HepG2 (cell line): ENCODE measurements around the gene RYR2. TPM values are rescaled to one million over a fixed set of nuclear protein-coding genes. Genes with fewer than 3 reads are reported as not detected.

ENCODE experiments used
- ATAC-seq: fragments of 200-7000 bp; cut with Tn5 transposase; 3 replicates; pipeline ENCODE4 v1.9.1; 2020; ENCODE audit warnings: mild to moderate bottlenecking, moderate library complexity
- BruUV-seq: library from RNA; stranded (reverse); fragments of 400-500 nt; replicated peaks from 2 replicates; lab custom pipeline; 2021; lab: Mats Ljungman, UMichigan
- CTCF ChIA-PET: fragments of 300-600 bp; formaldehyde crosslinking; extraction: SDS; loops from one replicate; lab custom pipeline; 2021; ENCODE audit warnings: low total read pairs, inconsistent platforms, low intra/inter-chr PET ratio; lab: Yijun Ruan, JAX
- POLR2A ChIA-PET: fragments of 350-600 bp; sonication (Branson Sonifier 250); formaldehyde crosslinking; loops from one replicate; lab custom pipeline; 2020; ENCODE audit warnings: antibody characterized with exemption, inconsistent platforms; lab: Yijun Ruan, JAX
- DNase-seq: peaks from one replicate; pipeline ENCODE4 v3.0.0-alpha.2; 2015; ENCODE audit warnings: low spot score
- FAIRE-seq: peaks from 3 replicates; lab custom pipeline; 2011; peaks lifted over from hg19 to GRCh38; lab: Jason Lieb, UNC
- H2AFZ ChIP-seq: one replicate; pipeline ENCODE4 v1.6.1; 2011; ENCODE audit warnings: low read length, inconsistent platforms
- H3K27ac ChIP-seq: fragments of 300-600 bp; 3 replicates; pipeline ENCODE4 v1.8.0; 2011; ENCODE audit warnings: mixed run types, mild to moderate bottlenecking, mixed read lengths, low read length, inconsistent platforms; ENCODE audit not compliant: insufficient read depth; ENCODE audit errors: extremely low read length
- H3K27me3 ChIP-seq, 2 experiments: fragments of 200-600 bp in 1 of 2; 2 replicates in 1 of 2; 3 replicates in 1 of 2; pipeline versions ENCODE4 v1.6.0 to v1.8.0; 2011; ENCODE audit warnings: low read length in 2 of 2, mild to moderate bottlenecking in 2 of 2, moderate library complexity in 2 of 2, inconsistent platforms in 1 of 2; ENCODE audit not compliant: insufficient read depth in 2 of 2, control insufficient read depth in 1 of 2
- H3K36me3 ChIP-seq, 2 experiments: fragments of 200-600 bp in 1 of 2; replicated peaks in 1 of 2; 2 replicates in 1 of 2; 3 replicates in 1 of 2; pipeline versions ENCODE4 v1.5.1 to v1.8.0; 2011; ENCODE audit warnings: low read length in 2 of 2, inconsistent platforms in 1 of 2; ENCODE audit not compliant: insufficient read depth in 2 of 2, control insufficient read depth in 1 of 2
- H3K4me1 ChIP-seq: 2 replicates; pipeline ENCODE4 v1.5.1; 2012; ENCODE audit warnings: low read length, inconsistent platforms; ENCODE audit not compliant: insufficient read depth
- H3K4me2 ChIP-seq: 2 replicates; pipeline ENCODE4 v1.6.0; 2011; ENCODE audit warnings: low read depth, low read length, inconsistent platforms
- H3K4me3 ChIP-seq, 3 experiments: fragments of 200-600 bp in 1 of 3; sonication (generic), shearing (Covaris generic) in 1 of 3; replicated peaks in 1 of 3; 2 replicates each; pipeline ENCODE4 v1.5.1; 2011 to 2016; ENCODE audit warnings: low read length in 3 of 3, inconsistent platforms in 2 of 3, low read depth in 2 of 3, mild to moderate bottlenecking in 2 of 3, control low read depth in 1 of 3, mixed read lengths in 1 of 3; ENCODE audit not compliant: insufficient read depth in 1 of 3
- H3K79me2 ChIP-seq: one replicate; pipeline ENCODE4 v1.6.1; 2011; ENCODE audit warnings: low read length, inconsistent platforms; ENCODE audit not compliant: insufficient read depth
- H3K9ac ChIP-seq: 2 replicates; pipeline ENCODE4 v1.6.0; 2011; ENCODE audit warnings: mild to moderate bottlenecking, low read depth, low read length, inconsistent platforms; ENCODE audit not compliant: insufficient read depth
- H3K9me3 ChIP-seq: 2 replicates; pipeline ENCODE4 v1.5.1; 2012; ENCODE audit warnings: mild to moderate bottlenecking, low read length
- H4K20me1 ChIP-seq: 2 replicates; pipeline ENCODE4 v1.6.0; 2011; ENCODE audit warnings: inconsistent platforms, mild to moderate bottlenecking, low read length, moderate library complexity; ENCODE audit not compliant: insufficient read depth
- AHDC1 ChIP-seq: sonication (generic); formaldehyde crosslinking; IDR thresholded peaks from 2 replicates; pipeline ENCODE4 v1.5.1; 2020; ENCODE audit warnings: mild to moderate bottlenecking, missing genetic modification reagents, borderline replicate concordance
- CHD2 ChIP-seq: IDR thresholded peaks from 2 replicates; pipeline ENCODE4 v1.6.1; 2011; ENCODE audit warnings: low read depth, low read length, improper control_type of control experiment
- HNRNPH1 ChIP-seq: fragments of 200-400 bp; formaldehyde crosslinking; optimal IDR thresholded peaks from 2 replicates; pipeline ENCODE3; 2017; ENCODE audit warnings: mild to moderate bottlenecking, low read depth, low read length
- PAX8 ChIP-seq: sonication (generic); formaldehyde crosslinking; IDR thresholded peaks from 2 replicates; pipeline ENCODE4 v1.8.0; 2022; ENCODE audit warnings: mild to moderate bottlenecking, missing genetic modification reagents, borderline replicate concordance
- ZNF121 ChIP-seq: sonication (generic); formaldehyde crosslinking; IDR thresholded peaks from 2 replicates; pipeline ENCODE4 v1.5.0; 2020; ENCODE audit warnings: mild to moderate bottlenecking, missing genetic modification reagents
- ZNF292 ChIP-seq: sonication (generic); formaldehyde crosslinking; IDR thresholded peaks from 2 replicates; pipeline ENCODE4 v1.8.1; 2022; ENCODE audit warnings: mild to moderate bottlenecking, low read depth, missing genetic modification reagents, borderline replicate concordance
- ZNF350 ChIP-seq: sonication (generic); formaldehyde crosslinking; IDR thresholded peaks from 2 replicates; pipeline ENCODE4 v1.4.0; 2020; ENCODE audit warnings: mild to moderate bottlenecking, low read depth, missing genetic modification reagents, borderline replicate concordance
- ZNF362 ChIP-seq: sonication (generic); formaldehyde crosslinking; IDR thresholded peaks from 2 replicates; pipeline ENCODE4 v1.4.0; 2020; ENCODE audit warnings: missing genetic modification reagents, mild to moderate bottlenecking, borderline replicate concordance
- ZNF451 ChIP-seq: sonication (generic); formaldehyde crosslinking; IDR thresholded peaks from 2 replicates; pipeline ENCODE4 v1.5.0; 2020; ENCODE audit warnings: mild to moderate bottlenecking, missing genetic modification reagents
- ZNF570 ChIP-seq: sonication (generic); formaldehyde crosslinking; IDR thresholded peaks from 2 replicates; pipeline ENCODE4 v1.4.0; 2020; ENCODE audit warnings: mild to moderate bottlenecking, missing genetic modification reagents, borderline replicate concordance
- WGBS: methylation state at CpG from one replicate; pipeline ENCODE4 v1.1.6; 2017; ENCODE audit warnings: low lambda C conversion rate; 5-methylcytosine and 5-hydroxymethylcytosine counted together
- in situ Hi-C: cut with HindIII; loops from 2 replicates; pipeline ENCODE4 v1.10.0; 2017; ENCODE audit warnings: low pct_unique_long_range_greater_than_20kb; ENCODE audit not compliant: extremely low pct_ligation_motif_present
- intact Hi-C: fragments of 100-400 bp; cut with micrococcal nuclease; formaldehyde crosslinking; loops from one replicate; pipeline ENCODE4 v1.10.0; 2022; ENCODE audit not compliant: unreplicated experiment
- polyA plus RNA-seq, 8 experiments: library from polyadenylated mRNA; depleted of rRNA in 3 of 8; stranded (reverse) in 7 of 8; unstranded in 1 of 8; fragments of >200 nt; fragmentation: Illumina TruSeq in 4 of 8; extraction: Trizol in 4 of 8; gene quantifications; 2 replicates each; pipeline versions ENCODE4 v1.2.1 to v1.2.3, GENCODE V29; 2011 to 2016; ENCODE audit warnings: low read depth in 4 of 8, missing spikeins in 1 of 8, mixed read lengths in 1 of 8; ENCODE audit not compliant: insufficient read depth in 1 of 8
- total RNA-seq, 5 experiments: library from RNA; depleted of rRNA; stranded (reverse); fragments of >200 nt; fragmentation: Illumina TruSeq; extraction: Trizol; gene quantifications; 2 replicates each; pipeline ENCODE4 v1.2.3, GENCODE V29; 2016; ENCODE audit warnings: low read depth in 1 of 5

Gene RYR2
- total and polyA plus RNA-seq, 2 of the 13 experiments (the other 11 are each of a cell fraction or from before 2014, with no cell fraction given), result not detected

- TF ChIP-seq AHDC1 (CRISPR knock-in tag) (no peak), ZNF121 (CRISPR knock-in tag) (no peak), HNRNPH1 (no peak), PAX8 (CRISPR knock-in tag) (no peak), ZNF350 (CRISPR knock-in tag) (no peak)
These were observed at the start of gene RYR2 (continued) for GRCh38 chr1:237041795-237042525.

GRCh38 chr1:236992449-236992848 is 49.5 kb upstream of the RYR2 start:
- Histone ChIP-seq H3K9ac (no peak overlapping the region), H3K36me3 (no peaks in the 10 kb centered on the region), H3K27me3 (no peaks in the 10 kb centered on the region), H3K27ac (no peak overlapping the region), H3K4me3 (no peak overlapping the region), H3K9me3 (0 out of 2 replicates have a peak, but pooled peaks cover 11% of the 10 kb centered on the region), H3K79me2 (no peaks in the 10 kb centered on the region), H3K4me2 (no peak overlapping the region), H4K20me1 (no peaks in the 10 kb centered on the region), H2AFZ (no peak overlapping the region), H3K4me1 (no peaks in the 10 kb centered on the region)
- in situ Hi-C loops, result no loop called here
- no peak for FAIRE-seq
- BruUV-seq, result no TSS peak
- CTCF ChIA-PET, result no interaction called here
- POLR2A ChIA-PET, result no interaction called here
- TF ChIP-seq ZNF570 (CRISPR knock-in tag) (no peak), CHD2 (0 out of 2 replicates have a peak, but pooled peaks have one; percentile 55), ZNF362 (no peak), ZNF292 (CRISPR knock-in tag) (no peak), ZNF451 (CRISPR knock-in tag) (no peak)
- intact Hi-C loops, result no loop called here
- no peak for ATAC-seq
- 21% methylated on average over 8 of the region's 8 CpGs for WGBS
- no peak for DNase-seq
